Activated CD4-positive, alpha-beta T cell treated with anti-CD3 and anti-CD28 coated beads, Interleukin-2, amount 50 U/mL, for 4 hours (primary cell): ENCODE results near the gene CCNH.

Source experiments
- DNase-seq, 2 experiments: peaks; one replicate each; pipeline ENCODE4 v3.0.0-alpha.2; 2020

Gene CCNH

GRCh38 chr5:87401626-87402025 lies 11.1 kb downstream of the CCNH start:
- no peak for DNase-seq

DNA sequence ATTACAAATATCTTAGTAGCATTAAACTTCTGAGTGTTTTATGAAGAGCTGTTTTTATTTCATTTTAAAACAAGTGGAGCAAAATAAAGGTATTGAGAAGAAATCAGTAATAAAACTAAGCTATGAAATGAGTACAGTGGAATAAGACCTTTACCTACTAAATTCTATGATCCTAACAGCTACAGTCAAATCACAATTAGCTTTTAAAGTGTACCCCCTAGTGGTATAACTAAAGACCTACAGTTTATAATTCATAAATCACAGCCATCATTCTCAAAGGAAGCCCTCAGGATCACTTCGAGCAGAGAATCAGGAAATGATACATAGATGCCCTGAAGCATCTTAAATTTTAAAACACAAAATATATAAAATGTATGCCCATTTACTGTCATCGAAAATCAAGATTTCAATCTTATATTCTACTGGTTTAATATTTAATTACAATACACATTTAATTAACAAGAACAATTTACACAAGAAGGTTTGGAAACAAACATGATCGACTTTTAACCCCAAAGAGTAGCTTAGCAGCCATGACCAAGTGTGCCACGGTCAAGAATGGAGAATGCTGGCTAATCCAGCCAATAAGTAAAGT lies 12.3 kb downstream of the CCNH start:
- no peak for DNase-seq

DNA sequence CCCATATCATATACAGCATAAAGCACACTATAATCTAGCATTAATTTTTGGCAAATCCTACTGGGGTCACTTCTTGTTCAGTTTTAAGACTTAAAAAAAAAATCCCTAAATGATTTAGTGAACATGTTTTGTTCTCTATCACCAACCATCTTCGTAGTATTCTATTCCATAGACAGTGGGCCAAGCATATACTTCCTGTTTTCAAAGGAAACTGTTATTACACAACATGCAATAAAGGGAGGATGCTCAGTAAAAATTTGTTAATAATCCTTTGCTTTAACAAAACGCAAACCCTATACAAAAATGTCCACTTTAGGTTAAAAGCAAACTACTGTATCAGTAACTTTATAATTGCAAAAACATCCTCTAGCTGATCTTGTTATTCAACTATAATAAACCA lies 13.0 kb downstream of the CCNH start:
- no peak for DNase-seq

DNA sequence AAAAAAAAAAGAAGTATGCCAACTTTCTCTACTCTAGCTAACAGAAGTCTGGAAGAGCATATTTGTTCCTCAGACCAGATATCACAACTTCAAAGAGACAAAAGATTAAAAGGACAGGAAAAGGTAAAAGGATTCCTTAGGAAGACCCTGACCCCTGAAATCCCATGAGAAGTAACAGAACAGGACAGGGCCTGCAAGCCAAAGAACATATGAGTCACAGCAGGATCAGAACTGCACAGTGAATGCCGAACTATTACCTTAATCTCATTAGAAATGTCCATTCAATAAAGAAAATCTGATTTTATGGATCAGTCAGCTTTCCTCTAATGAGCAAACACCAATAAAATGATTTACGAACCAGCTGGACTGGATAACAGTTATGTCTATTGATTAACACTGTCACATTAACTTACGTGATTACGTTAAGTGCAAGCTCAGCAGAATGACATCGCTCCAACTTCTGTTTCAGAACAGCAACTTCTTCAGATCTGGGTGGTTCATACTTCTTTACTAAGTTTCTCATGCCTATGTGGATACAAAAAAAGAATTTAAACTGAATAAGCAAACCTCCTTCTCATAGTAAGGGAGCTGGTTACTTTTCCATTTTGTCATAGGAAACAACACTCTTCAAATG lies 13.6 kb downstream of the CCNH start:
- no peak for DNase-seq

- DNase-seq = no peak
Measured at GRCh38 chr5:87394411-87395165, 18.1 kb downstream of the CCNH start.

- no peak for DNase-seq
Measured at GRCh38 chr5:87393331-87393730, 19.4 kb downstream of the CCNH start.

DNA sequence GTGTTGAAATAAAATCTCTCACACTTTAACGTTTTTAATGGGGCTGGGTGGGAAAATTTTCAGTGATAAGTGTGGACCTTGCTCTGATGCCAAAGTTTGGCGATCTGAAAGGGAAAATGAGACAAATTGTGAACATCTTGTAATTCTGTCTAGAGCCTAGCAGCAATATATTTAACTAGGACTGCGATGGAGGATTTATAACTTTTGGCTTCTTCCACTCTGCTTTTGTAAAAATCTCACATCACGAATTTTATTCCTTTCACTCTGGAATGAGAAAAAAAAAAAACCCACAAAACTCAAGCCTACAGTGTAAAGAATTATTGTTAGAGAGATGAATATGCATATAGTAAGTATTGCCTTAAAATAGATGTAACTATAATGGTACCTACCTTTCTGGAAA lies 19.9 kb downstream of the CCNH start:
- DNase-seq = no peak

DNA sequence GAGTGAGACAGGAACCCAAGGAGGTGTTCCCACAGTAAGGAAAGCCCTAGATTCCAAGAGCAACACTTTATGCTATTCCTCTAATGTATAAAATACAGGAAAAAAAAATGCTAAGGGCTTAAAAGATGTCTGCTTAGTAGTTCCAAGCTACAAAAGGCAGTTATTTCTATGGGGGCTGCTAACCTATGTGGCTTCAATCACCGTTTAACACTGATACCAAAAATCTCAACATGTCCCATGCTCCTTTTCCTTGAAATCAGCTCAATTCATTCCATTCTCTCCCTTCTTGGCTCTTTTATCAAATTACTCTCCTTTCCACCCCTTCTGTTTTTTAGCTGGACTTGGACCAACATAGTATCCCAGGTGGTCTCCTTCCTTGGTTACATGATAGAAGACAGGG lies 20.6 kb downstream of the CCNH start:
- DNase-seq = no peak

GRCh38 chr5:87390576-87391199 lies 22.0 kb downstream of the CCNH start:
- no peak for DNase-seq

DNA sequence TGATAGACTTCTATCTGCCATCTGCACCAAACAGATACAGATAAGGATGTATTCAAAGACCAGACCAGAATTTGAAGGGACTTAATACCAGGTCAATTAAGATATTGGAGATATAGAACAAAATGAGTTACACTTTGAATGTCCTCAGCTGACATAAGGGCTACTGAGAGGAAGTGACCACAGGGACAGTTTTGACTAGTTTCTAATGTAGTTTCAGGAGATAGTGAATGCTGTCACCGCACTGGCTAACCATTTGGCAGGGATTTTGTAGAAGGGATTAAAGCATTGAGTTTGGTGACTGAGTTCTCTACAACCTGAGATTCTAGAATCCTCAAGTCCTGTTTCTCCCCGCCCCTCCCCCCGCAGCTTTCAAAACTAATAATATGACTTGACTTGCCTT lies 22.7 kb downstream of the CCNH start:
- no peak for DNase-seq

DNA sequence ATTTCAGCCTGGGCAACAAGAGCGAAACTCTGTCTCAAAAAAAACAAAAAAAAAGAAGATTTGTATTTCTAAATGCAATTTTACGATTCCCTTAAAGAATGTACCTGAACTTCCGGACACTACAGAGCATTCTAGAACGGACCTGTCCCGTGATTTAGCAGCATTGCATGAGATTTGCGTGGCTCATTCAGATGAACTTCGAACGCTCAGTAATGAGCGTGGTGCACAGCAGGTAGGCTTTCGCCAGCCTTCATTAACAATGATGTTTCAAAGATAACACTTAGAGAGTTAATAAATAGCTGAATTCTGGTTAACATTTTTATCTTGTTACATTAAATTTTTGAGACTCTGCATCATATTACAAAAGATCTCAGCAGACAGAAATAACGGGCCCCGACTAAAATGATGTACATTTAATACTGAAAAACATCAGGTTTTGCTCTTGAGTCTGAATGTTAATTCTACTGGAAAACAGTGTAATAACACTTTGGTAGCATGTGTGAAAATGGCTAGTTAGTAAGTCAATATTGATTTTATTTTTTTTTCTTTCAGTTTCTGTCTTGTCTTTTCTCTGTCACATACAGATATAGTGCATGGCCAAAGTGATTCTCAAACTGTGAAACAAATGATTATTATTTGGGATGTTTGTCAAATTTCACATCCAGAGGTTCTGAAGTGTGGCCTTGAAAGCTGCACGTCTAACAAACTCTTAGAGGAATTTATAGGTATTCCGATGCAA lies 23.3 kb downstream of the CCNH start:
- no peak for DNase-seq

- no peak for DNase-seq
Measured at GRCh38 chr5:87388129-87388528, 24.6 kb downstream of the CCNH start.

DNA sequence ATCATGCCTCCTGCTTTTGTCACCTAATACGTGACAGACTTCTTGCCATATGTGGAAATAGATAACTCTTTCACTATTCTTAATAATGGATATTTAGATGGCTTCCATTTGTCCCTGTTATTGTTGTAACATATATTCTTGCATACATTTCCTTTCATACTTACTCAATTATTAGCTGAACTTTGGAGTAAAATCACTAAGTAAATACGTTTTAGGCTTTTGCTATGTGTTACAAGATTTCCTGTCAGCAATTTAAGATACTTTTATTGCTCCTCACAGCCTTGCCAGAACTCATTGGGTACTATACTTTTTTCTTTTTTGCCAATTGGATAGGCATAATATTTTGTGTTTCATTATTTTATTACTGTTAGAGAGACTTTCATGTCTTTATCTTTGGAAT lies 26.9 kb downstream of the CCNH start:
- no peak for DNase-seq

DNA sequence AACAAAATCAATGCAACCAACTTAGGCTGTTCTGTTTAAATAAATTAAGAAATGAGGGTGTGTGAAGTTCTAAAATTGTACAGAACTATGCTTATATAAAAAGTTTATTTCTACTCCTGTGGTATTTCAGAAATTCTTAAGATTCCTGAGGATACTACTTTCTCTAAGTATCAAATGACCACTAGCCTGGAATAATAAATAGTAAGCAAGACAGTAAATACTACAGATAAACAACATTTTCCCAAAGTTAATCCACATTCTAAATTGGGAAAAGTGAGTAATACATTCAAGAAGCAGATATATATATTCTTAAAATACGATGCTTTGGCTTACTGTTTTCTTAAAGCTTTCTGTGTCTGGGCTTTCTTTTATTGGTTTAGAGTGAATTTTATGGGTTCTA lies 29.5 kb downstream of the CCNH start:
- no peak for DNase-seq

DNA sequence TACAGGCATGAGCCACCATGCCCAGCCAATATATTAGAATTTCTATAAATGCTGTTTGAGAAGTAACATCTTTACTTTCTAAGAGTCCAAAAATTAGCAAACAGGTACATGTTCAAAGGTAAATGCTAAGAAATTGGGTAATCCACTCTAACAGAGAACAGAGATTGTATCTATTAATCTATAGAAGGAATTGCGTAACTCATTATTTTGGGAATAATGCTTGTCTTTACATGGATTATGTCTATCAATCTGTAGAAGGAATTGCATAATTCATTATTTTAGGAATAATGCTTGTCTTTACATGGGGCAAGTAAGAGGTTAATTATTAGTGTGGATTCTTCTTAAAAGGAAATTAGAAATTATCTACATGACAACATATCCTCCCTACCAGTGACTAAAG lies 30.5 kb downstream of the CCNH start:
- no peak for DNase-seq

DNA sequence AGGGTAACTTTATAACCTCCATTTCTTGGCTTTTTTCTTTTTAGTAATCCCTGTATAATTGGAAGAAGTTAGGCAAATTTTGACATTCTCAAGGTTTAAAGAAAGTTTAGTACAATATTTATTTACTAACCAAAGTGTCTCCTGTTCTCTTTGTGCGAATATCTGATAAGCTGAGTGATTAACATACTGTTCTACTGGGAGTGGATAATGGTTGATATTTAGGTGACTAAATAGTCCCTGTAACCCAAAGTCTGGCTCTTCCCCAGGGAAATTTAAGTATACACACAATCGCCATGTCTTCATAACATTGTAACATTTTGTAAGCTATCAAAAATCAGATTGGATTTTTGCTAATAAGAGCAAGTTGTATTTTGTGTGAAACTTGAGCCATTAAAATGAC lies 40.0 kb downstream of the CCNH start:
- no peak for DNase-seq

- no peak for DNase-seq
Measured at GRCh38 chr5:87369431-87369830, 43.3 kb downstream of the CCNH start.

- DNase-seq = no peak
Measured at GRCh38 chr5:87368601-87369000, 44.1 kb downstream of the CCNH start.

DNA sequence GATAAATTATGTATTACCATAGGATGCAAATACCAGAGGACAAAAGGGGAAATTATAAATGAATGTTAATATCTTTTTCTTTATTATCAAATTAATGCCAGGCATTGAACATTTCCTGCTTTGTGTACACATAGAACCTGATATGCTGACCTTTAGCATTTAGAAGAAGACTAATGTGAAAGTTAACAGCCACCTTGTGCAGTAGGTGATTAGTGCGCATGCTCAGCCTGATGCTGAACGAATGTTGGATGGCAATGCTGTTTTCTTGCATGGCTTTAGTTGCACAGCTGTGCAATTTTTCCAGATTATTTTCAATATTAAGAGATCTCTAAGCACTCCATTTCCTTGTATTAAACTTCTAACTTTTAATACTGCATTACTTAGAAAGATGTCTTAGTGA lies 45.5 kb downstream of the CCNH start:
- no peak for DNase-seq

- no peak for DNase-seq
Measured at GRCh38 chr5:87361536-87362213, 51.1 kb downstream of the CCNH start.

DNA sequence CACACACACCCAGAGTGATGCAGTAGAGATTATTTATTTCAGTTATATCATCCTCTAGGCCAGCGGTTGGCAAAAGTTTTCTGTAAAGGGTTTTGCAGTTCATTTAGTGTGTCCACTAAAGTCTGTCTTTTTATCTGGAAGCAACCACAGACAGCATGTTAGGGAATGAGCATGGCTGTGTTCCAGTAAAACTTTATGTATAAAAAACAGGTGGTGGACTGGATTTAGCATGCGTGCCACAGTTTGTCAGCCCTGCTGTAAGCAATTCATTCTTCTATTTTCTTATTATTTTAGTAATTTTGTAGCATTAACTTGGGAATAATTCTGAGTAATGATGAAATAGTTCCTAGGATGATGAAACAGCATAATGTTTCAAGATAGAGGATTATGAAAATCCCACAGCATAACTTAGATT lies 51.7 kb downstream of the CCNH start:
- no peak for DNase-seq

GRCh38 chr5:87360132-87360531 lies 52.6 kb downstream of the CCNH start:
- no peak for DNase-seq

GRCh38 chr5:87359106-87359505 lies 53.6 kb downstream of the CCNH start:
- DNase-seq = no peak
